HG03196 (cell line): ENCODE measurements around the gene CEACAM5.

Experiments
- ATAC-seq: cut with Tn5 transposase; IDR thresholded peaks from one replicate; pipeline ENCODE4 v1.9.1; 2021; ENCODE audit not compliant: unreplicated experiment

Gene CEACAM5

DNA sequence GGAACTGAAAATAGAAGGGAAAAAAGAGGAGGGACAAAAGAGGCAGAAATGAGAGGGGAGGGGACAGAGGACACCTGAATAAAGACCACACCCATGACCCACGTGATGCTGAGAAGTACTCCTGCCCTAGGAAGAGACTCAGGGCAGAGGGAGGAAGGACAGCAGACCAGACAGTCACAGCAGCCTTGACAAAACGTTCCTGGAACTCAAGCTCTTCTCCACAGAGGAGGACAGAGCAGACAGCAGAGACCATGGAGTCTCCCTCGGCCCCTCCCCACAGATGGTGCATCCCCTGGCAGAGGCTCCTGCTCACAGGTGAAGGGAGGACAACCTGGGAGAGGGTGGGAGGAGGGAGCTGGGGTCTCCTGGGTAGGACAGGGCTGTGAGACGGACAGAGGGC is at the start of gene CEACAM5:
TSS of gene CEACAM5 (plus strand) at position 146 of the 400 bp plus-strand sequence. CDS start at position 252, 106 bp downstream.
- no peak for ATAC-seq

DNA sequence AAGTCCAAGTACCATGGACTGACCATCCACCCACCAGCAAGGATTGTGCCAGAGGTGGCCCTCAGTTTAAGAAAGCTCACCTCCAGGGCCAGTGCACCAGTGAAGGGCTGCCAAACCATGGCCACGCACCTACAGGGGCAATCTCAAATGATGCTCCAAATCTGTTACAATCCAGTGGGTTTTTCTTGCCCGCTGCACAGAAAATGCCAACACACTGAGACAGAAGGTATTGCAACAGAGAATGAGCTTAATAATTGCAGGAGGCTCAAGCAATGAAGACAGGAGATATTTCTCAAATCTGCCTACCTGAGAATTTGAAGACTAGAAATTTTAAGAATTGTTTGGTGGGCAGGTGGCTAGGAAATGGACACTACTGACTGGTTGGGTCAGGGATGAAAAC is 42.4 kb upstream of the CEACAM5 start:
- no peak for ATAC-seq

DNA sequence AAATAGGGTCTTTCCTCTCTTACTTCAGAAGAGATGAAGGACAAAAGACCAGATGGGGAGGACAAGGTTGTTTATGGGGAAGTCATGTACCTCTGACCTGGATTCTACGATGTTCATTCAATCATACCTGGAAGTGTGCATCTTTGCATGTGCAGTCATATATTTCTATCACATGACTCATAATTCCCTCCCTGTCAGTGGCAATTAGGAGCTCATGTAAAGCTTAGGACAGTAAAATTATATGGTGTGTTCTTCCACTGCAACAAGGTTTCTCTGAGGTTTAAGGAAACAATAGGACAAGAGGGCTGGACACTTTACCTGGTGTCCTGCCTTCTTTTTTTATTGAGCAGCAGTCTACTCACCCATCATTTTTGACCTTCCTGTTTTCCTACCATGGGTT is 40.1 kb upstream of the CEACAM5 start:
- ATAC-seq: no peak

DNA sequence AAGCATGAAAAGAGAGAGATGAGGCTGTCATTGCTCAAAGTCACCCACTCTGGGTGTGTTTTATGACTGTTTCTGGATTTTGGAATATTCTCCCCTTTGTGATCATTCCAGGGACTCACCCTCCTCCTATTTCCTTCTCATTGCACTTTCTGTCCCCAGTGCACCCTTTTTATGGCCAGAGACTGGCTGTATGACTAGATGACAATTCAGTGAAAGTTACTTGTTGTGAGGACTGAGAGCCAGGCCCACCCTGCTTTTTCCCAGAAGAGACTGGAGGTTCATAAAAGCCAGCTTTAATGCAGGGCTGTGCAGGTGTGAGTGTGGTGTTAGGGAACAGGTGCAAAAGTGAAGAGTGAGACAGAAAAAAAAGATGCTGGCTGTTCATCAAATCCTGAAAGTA is 37.7 kb upstream of the CEACAM5 start:
- no peak for ATAC-seq

DNA sequence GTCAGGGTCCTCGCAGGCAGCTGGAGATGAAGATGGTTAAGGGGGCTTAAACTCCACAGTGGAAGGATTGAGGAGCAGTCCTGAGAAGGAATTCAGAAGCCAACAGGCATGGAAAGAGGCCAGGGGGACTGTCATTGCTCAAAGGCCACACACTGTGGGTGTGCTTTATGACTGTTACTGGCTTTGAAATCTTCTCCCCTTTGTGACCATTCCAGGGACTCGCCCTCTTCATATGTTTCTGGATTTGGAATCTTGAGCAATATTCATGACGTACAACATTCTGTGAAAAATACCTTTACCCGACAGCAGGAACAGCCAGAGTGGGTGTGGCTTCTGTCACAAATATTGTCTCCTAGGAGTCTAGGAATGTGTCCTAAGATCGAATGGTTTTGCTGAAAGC is 36.9 kb upstream of the CEACAM5 start:
- ATAC-seq: no peak

DNA sequence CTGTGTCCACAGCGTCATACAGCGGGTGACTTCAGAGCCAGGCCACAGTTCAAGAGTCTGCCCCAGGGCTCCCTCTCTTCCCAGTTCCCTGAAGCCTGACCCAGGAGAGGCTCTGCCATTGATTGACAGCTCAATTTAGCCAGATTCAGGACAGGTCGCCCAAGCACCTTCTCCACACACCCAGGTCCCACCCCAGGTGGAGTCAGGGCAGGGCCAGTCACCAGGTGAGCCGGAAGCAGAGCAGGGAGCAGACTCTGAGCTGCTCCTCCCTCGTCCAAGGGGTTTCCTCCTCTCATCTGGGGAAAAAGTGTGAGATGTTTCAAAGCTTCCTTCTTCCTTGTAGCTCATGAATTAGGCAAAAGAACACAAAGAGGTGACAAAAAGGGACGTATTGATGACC is 26.0 kb upstream of the CEACAM5 start:
- ATAC-seq: no peak

DNA sequence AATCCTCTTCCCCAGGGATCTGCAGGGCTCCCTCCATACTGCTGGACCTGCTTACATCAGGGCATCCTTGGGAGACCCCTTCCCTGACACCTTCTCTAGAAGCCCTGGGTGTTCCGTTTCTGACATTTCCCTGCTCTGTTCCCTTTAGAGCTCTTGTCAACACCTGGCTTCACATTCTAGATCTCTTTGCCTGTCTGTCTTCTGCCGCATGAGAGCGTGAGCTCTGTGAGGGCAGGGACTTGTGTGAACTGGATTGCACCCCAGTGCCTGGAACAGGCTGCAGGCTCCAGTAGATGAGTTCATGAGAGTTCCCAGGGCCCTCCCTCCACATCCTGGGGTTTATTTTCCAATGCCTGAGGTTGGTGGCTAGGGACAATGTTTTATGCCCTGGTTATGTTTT is 21.0 kb upstream of the CEACAM5 start:
- ATAC-seq: no peak

DNA sequence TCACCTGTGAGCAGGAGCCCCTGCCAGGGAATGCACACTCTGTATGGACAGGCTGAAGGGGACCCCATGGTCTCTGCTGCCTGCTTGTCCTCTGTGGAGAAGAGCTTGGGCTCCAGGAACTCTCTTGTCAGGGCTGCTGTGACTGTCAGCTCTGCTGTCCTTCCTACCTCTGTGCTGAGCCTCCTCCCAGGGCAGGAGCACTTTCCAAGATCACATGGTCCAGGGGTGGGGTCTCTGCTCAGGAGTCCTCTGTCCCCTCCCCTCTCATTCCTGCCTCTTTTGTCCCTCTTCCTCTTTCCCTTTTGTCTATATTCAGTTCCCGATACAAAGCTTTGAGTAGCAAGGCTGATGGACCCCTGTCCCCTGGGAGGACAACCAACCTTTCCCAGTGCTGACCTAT is 20.3 kb upstream of the CEACAM5 start, which contains the start of gene CEACAM7:
TSS of gene CEACAM7 (minus strand) at position 173 of the 400 bp plus-strand sequence. CDS start at position 68, 105 bp downstream.
- ATAC-seq: no peak

DNA sequence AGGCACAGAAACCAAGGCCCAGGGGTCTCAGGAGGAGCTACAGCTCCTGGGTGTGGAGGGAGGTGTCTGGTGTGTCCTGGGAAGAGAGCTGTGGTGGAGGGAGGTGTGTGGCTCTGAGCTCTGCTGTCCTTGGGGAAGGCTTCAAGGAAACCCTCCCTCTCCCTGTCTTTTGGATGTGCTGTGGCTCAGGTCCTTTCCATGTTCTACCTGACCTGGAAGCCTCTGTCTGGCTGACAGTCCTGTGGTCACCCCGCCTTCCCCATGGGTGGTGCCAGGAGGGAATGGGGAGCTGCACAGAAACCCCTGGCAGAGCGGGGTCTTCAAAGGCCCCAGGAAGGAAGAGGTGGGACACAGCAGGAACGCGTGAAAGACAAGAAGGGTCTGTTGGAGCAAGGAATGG is 19.7 kb upstream of the CEACAM5 start:
- ATAC-seq: no peak

DNA sequence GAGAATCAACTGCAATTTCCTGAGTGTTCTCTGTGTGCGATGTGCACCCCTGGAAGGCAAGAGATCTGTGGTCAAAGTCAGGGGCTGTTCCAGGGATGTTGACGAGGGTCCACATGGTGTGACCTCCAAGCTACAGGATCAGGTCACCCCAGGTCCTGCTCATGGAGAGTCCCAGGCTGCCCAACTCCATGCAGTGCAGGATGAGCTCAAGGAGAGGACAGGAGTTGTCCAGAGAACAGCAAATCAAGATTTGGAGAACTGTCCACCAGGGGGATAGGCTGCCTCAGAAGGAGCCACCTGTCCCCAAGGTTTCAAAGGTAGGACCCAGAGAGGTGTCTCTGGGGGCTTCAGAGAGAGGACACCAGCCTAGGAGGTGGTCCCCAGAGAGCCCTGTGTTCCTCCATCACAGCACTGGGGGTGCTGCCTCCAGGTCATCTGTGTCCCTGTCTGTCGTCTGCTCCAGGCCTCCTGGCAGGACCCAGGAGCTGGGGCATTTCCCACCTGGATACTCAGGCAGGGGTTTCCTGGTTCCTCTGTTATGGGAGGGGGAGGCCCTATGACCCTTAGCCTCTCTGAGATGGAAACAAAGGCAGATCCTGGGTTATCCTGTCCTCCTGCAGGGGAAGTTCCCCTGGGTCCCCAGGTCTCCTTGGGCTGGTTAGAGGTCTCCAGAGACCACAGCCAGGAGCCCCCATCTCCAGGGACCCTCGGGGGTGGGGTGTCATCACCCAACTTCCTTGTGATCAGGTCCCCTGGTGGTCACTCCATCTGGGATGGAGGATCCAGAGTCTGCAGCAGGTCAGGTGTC is 18.2 kb upstream of the CEACAM5 start:
- ATAC-seq: no peak

DNA sequence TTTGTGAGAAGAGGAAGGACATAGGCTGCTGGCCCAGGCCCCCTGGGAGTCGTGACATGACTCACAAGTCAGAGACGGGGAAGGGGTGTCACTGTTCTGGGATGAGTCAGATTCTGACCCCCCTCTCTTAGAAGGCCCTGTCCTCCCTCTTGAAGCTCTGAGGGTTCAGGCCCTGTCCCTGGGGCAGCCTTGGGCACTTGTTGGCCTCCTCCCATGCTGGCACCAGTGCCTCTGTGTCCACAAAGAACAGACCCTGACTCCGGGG is 17.7 kb upstream of the CEACAM5 start:
- no peak for ATAC-seq

DNA sequence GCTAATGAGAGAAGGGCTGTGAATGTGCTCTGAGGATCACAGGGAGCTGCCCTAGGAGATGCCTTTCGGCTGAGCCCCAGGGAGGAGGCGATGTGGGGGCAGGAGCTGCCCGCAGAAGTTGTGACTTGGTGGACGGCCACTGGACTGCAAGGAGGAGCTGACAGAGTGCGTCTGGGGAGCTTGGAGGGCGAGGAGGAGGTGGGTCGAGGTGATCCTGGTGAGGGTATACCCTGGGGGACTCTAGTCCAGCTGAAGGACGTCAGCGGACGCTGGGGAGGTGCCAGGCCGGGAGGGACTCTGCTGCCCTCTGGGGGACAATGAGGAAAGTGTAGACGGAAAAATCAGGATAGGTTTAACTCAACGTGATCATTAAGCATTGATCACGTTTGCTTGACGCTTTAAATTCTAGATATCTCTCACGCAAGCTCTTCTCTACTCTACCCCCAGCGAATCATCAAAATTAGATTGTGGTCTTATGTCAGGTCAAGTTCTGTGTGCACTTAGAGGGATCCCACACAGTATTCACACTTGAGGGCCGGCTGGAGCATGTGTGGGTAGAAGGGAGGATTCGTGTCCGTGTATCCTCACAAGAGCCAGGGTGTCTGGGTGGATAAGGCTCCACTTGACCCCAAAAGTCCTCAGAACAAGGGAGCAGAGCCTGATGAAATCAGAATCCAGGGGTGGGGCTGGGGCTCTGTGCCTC is 17.0 kb upstream of the CEACAM5 start:
- ATAC-seq: no peak

DNA sequence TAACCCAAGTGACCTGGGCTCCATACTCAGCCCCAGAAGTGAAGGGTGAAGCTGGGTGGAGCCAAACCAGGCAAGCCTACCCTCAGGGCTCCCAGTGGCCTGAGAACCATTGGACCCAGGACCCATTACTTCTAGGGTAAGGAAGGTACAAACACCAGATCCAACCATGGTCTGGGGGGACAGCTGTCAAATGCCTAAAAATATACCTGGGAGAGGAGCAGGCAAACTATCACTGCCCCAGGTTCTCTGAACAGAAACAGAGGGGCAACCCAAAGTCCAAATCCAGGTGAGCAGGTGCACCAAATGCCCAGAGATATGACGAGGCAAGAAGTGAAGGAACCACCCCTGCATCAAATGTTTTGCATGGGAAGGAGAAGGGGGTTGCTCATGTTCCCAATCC is 14.2 kb upstream of the CEACAM5 start:
- no peak for ATAC-seq

DNA sequence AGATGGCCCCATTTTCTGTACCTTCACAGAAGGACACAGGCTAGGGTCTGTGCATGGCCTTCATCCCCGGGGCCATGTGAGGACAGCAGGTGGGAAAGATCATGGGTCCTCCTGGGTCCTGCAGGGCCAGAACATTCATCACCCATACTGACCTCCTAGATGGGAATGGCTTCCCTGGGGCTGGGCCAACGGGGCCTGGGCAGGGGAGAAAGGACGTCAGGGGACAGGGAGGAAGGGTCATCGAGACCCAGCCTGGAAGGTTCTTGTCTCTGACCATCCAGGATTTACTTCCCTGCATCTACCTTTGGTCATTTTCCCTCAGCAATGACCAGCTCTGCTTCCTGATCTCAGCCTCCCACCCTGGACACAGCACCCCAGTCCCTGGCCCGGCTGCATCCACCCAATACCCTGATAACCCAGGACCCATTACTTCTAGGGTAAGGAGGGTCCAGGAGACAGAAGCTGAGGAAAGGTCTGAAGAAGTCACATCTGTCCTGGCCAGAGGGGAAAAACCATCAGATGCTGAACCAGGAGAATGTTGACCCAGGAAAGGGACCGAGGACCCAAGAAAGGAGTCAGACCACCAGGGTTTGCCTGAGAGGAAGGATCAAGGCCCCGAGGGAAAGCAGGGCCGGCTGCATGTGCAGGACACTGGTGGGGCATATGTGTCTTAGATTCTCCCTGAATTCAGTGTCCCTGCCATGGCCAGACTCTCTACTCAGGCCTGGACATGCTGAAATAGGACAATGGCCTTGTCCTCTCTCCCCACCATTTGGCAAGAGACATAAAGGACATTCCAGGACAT is 13.4 kb upstream of the CEACAM5 start:
- ATAC-seq: no peak

DNA sequence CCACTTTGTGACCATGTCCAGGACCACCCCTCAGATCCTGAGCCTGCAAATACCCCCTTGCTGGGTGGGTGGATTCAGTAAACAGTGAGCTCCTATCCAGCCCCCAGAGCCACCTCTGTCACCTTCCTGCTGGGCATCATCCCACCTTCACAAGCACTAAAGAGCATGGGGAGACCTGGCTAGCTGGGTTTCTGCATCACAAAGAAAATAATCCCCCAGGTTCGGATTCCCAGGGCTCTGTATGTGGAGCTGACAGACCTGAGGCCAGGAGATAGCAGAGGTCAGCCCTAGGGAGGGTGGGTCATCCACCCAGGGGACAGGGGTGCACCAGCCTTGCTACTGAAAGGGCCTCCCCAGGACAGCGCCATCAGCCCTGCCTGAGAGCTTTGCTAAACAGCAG is 12.7 kb upstream of the CEACAM5 start:
- ATAC-seq: no peak

DNA sequence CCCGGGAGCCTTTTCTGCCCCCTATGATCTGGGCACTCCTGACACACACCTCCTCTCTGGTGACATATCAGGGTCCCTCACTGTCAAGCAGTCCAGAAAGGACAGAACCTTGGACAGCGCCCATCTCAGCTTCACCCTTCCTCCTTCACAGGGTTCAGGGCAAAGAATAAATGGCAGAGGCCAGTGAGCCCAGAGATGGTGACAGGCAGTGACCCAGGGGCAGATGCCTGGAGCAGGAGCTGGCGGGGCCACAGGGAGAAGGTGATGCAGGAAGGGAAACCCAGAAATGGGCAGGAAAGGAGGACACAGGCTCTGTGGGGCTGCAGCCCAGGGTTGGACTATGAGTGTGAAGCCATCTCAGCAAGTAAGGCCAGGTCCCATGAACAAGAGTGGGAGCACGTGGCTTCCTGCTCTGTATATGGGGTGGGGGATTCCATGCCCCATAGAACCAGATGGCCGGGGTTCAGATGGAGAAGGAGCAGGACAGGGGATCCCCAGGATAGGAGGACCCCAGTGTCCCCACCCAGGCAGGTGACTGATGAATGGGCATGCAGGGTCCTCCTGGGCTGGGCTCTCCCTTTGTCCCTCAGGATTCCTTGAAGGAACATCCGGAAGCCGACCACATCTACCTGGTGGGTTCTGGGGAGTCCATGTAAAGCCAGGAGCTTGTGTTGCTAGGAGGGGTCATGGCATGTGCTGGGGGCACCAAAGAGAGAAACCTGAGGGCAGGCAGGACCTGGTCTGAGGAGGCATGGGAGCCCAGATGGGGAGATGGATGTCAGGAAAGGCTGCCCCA is 11.8 kb upstream of the CEACAM5 start:
- no peak for ATAC-seq

DNA sequence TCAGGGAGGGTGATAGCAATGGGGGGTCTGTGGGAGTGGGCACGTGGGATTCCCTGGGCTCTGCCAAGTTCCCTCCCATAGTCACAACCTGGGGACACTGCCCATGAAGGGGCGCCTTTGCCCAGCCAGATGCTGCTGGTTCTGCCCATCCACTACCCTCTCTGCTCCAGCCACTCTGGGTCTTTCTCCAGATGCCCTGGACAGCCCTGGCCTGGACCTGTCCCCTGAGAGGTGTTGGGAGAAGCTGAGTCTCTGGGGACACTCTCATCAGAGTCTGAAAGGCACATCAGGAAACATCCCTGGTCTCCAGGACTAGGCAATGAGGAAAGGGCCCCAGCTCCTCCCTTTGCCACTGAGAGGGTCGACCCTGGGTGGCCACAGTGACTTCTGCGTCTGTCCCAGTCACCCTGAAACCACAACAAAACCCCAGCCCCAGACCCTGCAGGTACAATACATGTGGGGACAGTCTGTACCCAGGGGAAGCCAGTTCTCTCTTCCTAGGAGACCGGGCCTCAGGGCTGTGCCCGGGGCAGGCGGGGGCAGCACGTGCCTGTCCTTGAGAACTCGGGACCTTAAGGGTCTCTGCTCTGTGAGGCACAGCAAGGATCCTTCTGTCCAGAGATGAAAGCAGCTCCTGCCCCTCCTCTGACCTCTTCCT is 11.1 kb upstream of the CEACAM5 start:
- ATAC-seq: no peak

DNA sequence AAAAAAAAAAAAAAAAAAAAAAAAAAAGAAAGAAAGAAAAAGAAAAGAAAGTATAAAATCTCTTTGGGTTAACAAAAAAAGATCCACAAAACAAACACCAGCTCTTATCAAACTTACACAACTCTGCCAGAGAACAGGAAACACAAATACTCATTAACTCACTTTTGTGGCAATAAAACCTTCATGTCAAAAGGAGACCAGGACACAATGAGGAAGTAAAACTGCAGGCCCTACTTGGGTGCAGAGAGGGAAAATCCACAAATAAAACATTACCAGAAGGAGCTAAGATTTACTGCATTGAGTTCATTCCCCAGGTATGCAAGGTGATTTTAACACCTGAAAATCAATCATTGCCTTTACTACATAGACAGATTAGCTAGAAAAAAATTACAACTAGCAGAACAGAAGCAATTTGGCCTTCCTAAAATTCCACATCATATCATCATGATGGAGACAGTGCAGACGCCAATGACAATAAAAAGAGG is 9.6 kb upstream of the CEACAM5 start:
- ATAC-seq: no peak

DNA sequence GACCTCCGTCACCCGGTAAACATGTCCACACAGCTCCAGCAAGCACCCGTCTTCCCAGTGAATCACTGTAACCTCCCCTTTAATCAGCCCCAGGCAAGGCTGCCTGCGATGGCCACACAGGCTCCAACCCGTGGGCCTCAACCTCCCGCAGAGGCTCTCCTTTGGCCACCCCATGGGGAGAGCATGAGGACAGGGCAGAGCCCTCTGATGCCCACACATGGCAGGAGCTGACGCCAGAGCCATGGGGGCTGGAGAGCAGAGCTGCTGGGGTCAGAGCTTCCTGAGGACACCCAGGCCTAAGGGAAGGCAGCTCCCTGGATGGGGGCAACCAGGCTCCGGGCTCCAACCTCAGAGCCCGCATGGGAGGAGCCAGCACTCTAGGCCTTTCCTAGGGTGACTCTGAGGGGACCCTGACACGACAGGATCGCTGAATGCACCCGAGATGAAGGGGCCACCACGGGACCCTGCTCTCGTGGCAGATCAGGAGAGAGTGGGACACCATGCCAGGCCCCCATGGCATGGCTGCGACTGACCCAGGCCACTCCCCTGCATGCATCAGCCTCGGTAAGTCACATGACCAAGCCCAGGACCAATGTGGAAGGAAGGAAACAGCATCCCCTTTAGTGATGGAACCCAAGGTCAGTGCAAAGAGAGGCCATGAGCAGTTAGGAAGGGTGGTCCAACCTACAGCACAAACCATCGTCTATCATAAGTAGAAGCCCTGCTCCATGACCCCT is 9.0 kb upstream of the CEACAM5 start:
- no peak for ATAC-seq

DNA sequence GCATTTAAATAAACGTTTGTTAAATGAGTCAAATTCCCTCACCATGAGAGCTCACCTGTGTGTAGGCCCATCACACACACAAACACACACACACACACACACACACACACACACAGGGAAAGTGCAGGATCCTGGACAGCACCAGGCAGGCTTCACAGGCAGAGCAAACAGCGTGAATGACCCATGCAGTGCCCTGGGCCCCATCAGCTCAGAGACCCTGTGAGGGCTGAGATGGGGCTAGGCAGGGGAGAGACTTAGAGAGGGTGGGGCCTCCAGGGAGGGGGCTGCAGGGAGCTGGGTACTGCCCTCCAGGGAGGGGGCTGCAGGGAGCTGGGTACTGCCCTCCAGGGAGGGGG is 8.5 kb upstream of the CEACAM5 start:
- ATAC-seq: no peak
